ENCODE data around the gene EIF3A. TPM values are rescaled to one million over a fixed set of nuclear protein-coding genes. Genes with fewer than 3 reads are reported as not detected.

The EIF3A gene
- total and polyA plus RNA-seq, 8 donors = 37.3 to 156 (median 89.8) TPM

DNA sequence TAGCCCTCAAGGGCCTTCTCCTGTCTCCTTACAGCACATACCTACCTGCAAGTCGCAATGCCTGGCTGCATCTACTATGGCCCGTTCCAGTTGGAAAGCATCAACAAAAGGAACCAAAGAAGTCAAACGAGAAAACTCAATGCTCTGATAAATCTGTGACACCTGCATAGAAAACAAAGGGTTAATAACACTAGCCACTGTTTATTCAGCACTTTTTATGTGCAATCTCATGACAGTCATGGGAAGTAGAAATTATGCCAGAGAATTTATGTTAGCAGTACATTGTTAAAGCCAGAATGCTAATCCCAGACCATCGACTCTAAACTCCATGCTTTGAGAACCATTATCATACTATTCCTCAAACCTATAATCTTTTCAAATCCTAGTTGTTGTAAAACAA is 21.1 kb downstream of the EIF3A start:
- peaks cover 0 to 14% (median 2%) of the 10 kb centered on the region in 4 donors for H3K4me1 ChIP-seq
- no peak overlapping the region for H3K4me3 ChIP-seq
- H3K36me3 ChIP-seq = peaks cover 69 to 100% (median 100%) of the 10 kb centered on the region in 4 donors
- TF ChIP-seq POLR2A (IDR thresholded peaks at IDR 0.05) (no peak), EP300 (IDR thresholded peaks at IDR 0.05) (no peak), POLR2AphosphoS5 (IDR thresholded peaks at IDR 0.05) (no peak)
- TF ChIP-seq, protein P1, sequence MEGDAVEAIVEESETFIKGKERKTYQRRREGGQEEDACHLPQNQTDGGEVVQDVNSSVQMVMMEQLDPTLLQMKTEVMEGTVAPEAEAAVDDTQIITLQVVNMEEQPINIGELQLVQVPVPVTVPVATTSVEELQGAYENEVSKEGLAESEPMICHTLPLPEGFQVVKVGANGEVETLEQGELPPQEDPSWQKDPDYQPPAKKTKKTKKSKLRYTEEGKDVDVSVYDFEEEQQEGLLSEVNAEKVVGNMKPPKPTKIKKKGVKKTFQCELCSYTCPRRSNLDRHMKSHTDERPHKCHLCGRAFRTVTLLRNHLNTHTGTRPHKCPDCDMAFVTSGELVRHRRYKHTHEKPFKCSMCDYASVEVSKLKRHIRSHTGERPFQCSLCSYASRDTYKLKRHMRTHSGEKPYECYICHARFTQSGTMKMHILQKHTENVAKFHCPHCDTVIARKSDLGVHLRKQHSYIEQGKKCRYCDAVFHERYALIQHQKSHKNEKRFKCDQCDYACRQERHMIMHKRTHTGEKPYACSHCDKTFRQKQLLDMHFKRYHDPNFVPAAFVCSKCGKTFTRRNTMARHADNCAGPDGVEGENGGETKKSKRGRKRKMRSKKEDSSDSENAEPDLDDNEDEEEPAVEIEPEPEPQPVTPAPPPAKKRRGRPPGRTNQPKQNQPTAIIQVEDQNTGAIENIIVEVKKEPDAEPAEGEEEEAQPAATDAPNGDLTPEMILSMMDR (IDR thresholded peaks at IDR 0.05) = no peak
- intact Hi-C loops (cut with DNase I; ENCODE audit: low total_unique reads) = no loop called here
- H3K27ac ChIP-seq = no peak overlapping the region
- H3K9me3 ChIP-seq = no peaks in the 10 kb centered on the region
- no peaks in the 10 kb centered on the region for H3K27me3 ChIP-seq
- DNase-seq = no peak
- WGBS, 5 donors = 76 to 86% (median 79%) methylated on average over 4 of the region's 4 CpGs

DNA sequence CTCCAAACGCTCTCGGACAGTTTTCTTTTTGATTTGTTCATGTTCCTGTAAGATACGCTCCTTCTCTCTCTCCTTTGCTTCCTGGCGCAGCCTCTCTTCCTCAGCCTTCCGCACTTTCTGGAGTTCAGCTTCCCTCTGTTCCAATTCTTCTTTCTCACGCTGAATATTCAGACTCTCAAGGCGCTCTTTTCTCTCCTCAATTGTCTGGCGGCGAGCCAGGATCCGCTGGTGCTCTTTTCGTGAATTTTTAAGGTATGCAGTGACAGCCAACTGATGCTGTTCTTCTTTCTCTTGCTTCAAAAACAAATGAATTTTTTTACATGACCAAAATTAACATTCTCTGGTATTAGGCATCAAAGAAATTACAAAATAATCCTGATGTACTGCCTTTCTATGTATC is 22.6 kb downstream of the EIF3A start:
- 89 to 97% (median 93%) methylated on average over 11 of the region's 11 CpGs for WGBS, 5 donors

DNA sequence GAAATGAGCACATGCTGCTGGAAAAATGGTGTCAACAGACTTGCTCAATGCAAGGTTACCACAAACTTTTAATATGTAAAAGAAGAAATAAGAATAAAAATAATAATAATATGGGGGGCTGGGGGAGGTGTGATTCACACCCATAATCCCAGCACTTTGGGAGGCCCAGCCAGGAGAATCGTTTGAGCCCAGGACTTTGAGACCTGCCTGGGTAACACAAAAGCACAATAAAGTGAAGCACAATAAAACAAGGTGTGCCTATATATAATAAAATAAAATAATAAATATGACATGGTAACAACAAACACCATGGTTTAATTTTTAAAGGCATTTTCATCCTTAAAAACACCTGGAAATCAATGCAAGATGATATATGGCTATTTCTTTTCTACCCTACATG is 25.1 kb downstream of the EIF3A start:
- intact Hi-C loops (cut with DNase I; ENCODE audit: low total_unique reads) = no loop called here
- DNase-seq = no peak
- peaks cover 91 to 100% (median 100%) of the 10 kb centered on the region in 4 donors for H3K36me3 ChIP-seq
- WGBS, 5 donors = 71 to 94% (median 88%) methylated on average over 1 of the region's 1 CpG
- no peak overlapping the region for H3K4me3 ChIP-seq
- H3K9me3 ChIP-seq = no peaks in the 10 kb centered on the region
- no peaks in the 10 kb centered on the region for H3K27me3 ChIP-seq
- H3K4me1 ChIP-seq = no peaks in the 10 kb centered on the region
- H3K27ac ChIP-seq = no peak overlapping the region
- TF ChIP-seq POLR2A (IDR thresholded peaks at IDR 0.05) (no peak), POLR2AphosphoS5 (IDR thresholded peaks at IDR 0.05) (no peak), EP300 (IDR thresholded peaks at IDR 0.05) (no peak)
- TF ChIP-seq, protein P1 (IDR thresholded peaks at IDR 0.05) = no peak

More for the DNA sequence above, 22.6 kb downstream of the EIF3A start:
- intact Hi-C loops (cut with DNase I; ENCODE audit: low total_unique reads) = no loop called here
- TF ChIP-seq, protein P1 (IDR thresholded peaks at IDR 0.05) = no peak
- TF ChIP-seq EP300 (IDR thresholded peaks at IDR 0.05) = no peak
- no peak for TF ChIP-seq POLR2AphosphoS5 (IDR thresholded peaks at IDR 0.05)
- no peak for TF ChIP-seq POLR2A (IDR thresholded peaks at IDR 0.05)
- Histone ChIP-seq H3K4me3 (no peak overlapping the region), H3K27ac (no peak overlapping the region), H3K9me3 (no peaks in the 10 kb centered on the region), H3K27me3 (no peaks in the 10 kb centered on the region), H3K36me3 (peaks cover 70 to 100% (median 100%) of the 10 kb centered on the region in 4 donors), H3K4me1 (peaks cover 0 to 14% (median 2%) of the 10 kb centered on the region in 4 donors)
- DNase-seq = no peak

DNA sequence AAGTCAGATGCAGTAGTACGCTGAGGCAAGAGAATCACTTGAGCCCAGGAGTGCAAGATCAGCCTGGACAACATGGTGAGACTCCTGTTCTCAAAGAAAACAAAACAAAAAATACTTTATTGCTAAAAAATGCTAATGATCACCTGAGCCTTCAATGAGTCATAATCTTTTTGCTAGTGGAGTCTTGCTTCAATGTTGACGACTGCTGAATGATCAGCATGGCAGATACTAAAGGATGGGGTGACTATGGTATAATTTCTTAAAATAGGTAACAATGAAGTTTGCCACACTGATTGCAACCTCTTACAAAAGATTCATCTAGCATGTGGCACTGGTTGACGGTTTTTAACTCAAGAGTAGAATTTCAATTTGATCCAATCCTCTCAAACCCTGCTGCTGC is 28.8 kb downstream of the EIF3A start:
- intact Hi-C loops (cut with DNase I; ENCODE audit: low total_unique reads) = no loop called here
- Histone ChIP-seq H3K27ac (no peak overlapping the region), H3K27me3 (no peaks in the 10 kb centered on the region), H3K4me3 (no peak overlapping the region), H3K4me1 (peaks cover 0 to 7% (median 0%) of the 10 kb centered on the region in 4 donors), H3K36me3 (peaks cover 98 to 100% (median 100%) of the 10 kb centered on the region in 4 donors), H3K9me3 (no peaks in the 10 kb centered on the region)
- 89 to 93% (median 91%) methylated on average over 3 of the region's 3 CpGs for WGBS, 5 donors
- TF ChIP-seq, protein P1 (IDR thresholded peaks at IDR 0.05) = no peak
- TF ChIP-seq POLR2AphosphoS5 (IDR thresholded peaks at IDR 0.05) (no peak), POLR2A (IDR thresholded peaks at IDR 0.05) (no peak), EP300 (IDR thresholded peaks at IDR 0.05) (no peak)
- no peak for DNase-seq

All from stomach (tissue), 9 donors.